Putamen (tissue), 1 donor: Measurements from ENCODE around the gene PLEKHA6.
A peak's percentile ranks its signal among the peaks of the same experiment; 100 is the strongest.

Experiments
- DNase-seq: peaks from one replicate; pipeline ENCODE4 v3.0.0-alpha.2; 2016; ENCODE audit warnings: low spot score

The PLEKHA6 gene

GRCh38 chr1:204213668-204214662, 145.8 kb downstream of the PLEKHA6 start, which contains the start of gene GOLT1A:
Gene GOLT1A, minus strand, starts transcription at chr1:204213988. Its CDS starts 82 bp downstream, at chr1:204213906.
- DNase-seq = peak; percentile 81

GRCh38 chr1:204212715-204213114, 147.0 kb downstream of the PLEKHA6 start:
- DNase-seq = no peak

- no peak for DNase-seq
Observed at GRCh38 chr1:204211046-204211445, 148.7 kb downstream of the PLEKHA6 start.

- DNase-seq = no peak
Observed at GRCh38 chr1:204207136-204207616, 152.6 kb downstream of the PLEKHA6 start.

- DNase-seq = no peak
Observed at GRCh38 chr1:204206121-204206520, 153.6 kb downstream of the PLEKHA6 start.

- no peak for DNase-seq
Observed at GRCh38 chr1:204205486-204205885, 154.2 kb downstream of the PLEKHA6 start.

DNA sequence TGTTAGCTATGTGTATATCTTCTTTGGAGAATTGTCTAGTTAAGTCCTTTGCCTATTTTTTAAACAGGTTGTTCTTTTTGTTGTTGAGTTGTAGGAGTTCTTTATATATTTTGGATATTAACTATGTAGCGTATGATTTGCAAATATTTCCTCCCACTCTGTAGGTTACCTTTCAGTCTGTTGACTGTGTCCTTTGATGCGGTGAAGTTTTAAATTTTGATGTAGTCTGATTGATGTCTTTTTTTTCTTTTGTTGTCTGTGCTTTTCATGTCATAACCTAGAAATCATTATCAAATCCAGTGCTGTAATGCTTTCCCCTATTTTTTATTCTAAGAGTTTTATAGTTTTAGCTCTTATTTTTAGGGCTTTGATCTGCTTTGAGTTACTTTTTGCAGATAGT, 154.8 kb downstream of the PLEKHA6 start:
- DNase-seq = no peak

DNA sequence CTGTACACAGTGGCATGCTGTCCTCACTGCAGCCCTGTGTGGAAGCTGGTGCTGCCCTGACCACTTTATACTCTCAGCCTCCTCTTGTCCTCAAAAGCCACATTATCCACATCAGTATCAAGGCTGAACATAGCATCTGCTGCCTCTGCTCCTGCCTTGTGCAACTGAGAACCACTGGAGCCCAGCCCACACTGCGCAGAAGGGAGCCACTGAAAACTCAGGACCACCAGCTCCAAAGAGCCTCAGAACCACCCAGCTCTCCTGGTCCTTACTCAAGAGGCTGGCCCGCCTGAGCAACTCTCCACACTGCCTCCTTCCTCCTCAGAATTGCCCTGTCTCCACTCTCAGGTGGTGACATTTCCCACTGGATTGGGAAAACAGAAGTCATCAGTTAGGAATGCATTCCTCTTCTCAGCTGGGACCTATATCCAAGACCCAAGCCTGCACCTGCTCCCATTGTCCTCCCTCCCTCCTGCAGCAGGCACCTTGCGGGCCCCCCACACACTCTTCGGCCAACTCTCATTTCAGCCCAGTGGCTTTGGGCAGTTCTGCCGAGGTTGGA, 156.4 kb downstream of the PLEKHA6 start:
- no peak for DNase-seq

GRCh38 chr1:204202481-204202880, 157.2 kb downstream of the PLEKHA6 start:
- DNase-seq = no peak

DNA sequence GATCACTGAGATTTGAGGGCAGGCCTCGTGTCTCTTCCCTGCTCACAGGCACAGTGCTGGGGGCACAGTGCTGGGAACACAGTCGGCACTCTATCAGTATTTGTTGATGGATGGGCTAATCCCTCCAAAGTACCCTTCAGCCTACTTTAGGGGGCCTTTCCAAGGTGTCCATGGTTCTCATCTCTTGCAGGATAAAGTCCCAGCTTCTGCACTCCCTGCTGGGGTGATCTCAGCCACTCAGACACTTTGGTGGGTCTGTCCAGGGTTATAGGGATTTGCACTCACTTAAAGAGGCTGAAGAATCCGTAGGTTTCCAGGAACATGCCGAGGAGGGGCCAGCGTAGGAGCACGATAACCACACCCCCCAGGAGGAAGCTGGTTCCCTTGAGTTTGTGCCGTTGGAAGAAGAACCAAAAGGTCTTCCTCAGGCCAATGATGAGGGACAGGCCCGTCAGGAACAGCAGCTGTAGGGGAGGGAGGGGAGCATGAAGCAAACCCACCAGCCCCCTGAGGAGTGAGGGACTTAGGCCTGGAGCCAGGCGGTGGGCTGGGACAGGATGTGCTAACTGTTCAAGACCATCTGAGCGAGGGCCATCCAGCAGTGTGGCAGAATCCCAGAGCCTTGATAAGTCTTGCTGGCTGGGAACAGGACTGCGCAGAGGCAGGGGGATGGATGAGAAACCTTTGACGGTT, 158.2 kb downstream of the PLEKHA6 start:
- no peak for DNase-seq

GRCh38 chr1:204199579-204199978, 160.2 kb downstream of the PLEKHA6 start:
- DNase-seq = no peak

GRCh38 chr1:204198348-204199340, 161.1 kb downstream of the PLEKHA6 start:
- no peak for DNase-seq

- DNase-seq = no peak
Observed at GRCh38 chr1:204197068-204197467, 162.7 kb downstream of the PLEKHA6 start.

GRCh38 chr1:204196068-204196795, 163.5 kb downstream of the PLEKHA6 start, which contains the start of gene KISS1:
Gene KISS1, minus strand, starts transcription at chr1:204196491. Its CDS starts 3,615 bp downstream, at chr1:204192876.
- DNase-seq = no peak

DNA sequence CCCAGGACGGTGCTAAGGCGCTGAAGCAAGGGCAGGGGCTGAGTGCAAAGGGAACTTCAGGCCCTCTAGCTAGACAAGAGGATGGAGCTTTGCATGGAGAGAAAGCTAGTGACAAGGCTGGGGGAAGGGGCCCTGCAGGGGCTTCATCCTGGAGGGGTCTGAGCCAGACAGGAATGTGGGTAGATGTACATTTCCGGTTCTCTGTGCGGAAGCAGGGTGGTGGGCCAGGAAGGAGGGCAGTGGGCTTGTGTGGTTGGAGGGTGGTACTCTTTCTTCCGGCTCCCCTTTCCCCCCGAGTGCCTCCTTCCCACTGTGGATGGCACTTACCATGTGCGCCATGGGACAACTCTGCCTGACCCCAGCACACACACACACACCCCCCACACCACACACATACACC, 165.0 kb downstream of the PLEKHA6 start:
- no peak for DNase-seq

DNA sequence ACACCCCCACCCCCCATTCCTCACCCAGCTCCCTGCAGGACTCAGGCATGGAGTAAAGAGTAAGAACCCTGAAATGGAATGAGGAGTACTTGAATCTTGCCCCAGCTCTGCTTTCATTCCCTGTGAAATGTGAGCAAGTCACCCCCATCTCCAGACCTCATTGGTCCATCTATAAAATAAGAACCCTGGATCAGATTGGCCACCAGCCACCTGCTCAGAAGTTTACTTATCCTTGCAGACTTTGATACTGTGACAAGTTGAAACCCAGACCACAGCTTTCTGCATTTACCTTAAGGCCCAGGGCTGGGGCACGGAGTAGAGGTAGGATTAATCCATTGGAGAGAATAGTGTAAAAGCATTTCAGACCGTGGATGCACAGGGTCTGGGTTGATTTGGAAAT, 165.6 kb downstream of the PLEKHA6 start:
- no peak for DNase-seq

- DNase-seq = no peak
Observed at GRCh38 chr1:204192589-204193352, 167.0 kb downstream of the PLEKHA6 start.

GRCh38 chr1:204192046-204192445, 167.7 kb downstream of the PLEKHA6 start:
- DNase-seq = no peak

- DNase-seq = peak; percentile 52
Observed at GRCh38 chr1:204191456-204191855, 168.3 kb downstream of the PLEKHA6 start.
